NCI-H146 (cell line): ENCODE results near the gene TMEM95.

Source experiments
- DNase-seq: peaks from one replicate; lab custom pipeline; 2025; lab: John Stamatoyannopoulos, UW

TMEM95 gene

GRCh38 chr17:7403977-7404736 lies 49.2 kb downstream of the TMEM95 start, which contains the start of gene TMEM256:
TSS of gene TMEM256 (minus strand) at chr17:7404097. CDS start at chr17:7404084, 13 bp downstream.
- DNase-seq, result peak; percentile 99

- DNase-seq, result peak; percentile 72
Observed at GRCh38 chr17:7404737-7405349, 49.9 kb downstream of the TMEM95 start.

GRCh38 chr17:7405350-7406234 lies 50.6 kb downstream of the TMEM95 start:
- DNase-seq, result no peak

- DNase-seq, result peak; percentile 66
Observed at GRCh38 chr17:7406235-7406825, 51.4 kb downstream of the TMEM95 start.
